Left forelimb (tissue), 1 donor: ENCODE measurements around the gene PM20D1.

Source experiments
- DNase-seq: peaks from one replicate; pipeline ENCODE4 v3.0.0-alpha.2; 2018; ENCODE audit warnings: low spot score

The PM20D1 gene

GRCh38 chr1:205804605-205805004 is 45.3 kb downstream of the PM20D1 start:
- DNase-seq, result no peak

- no peak for DNase-seq
Measured at GRCh38 chr1:205803986-205804385, 45.9 kb downstream of the PM20D1 start.

- no peak for DNase-seq
Measured at GRCh38 chr1:205802060-205802459, 47.9 kb downstream of the PM20D1 start.

- no peak for DNase-seq
Measured at GRCh38 chr1:205800981-205801703, 48.8 kb downstream of the PM20D1 start.

- DNase-seq, result no peak
Measured at GRCh38 chr1:205800427-205800826, 49.5 kb downstream of the PM20D1 start.

GRCh38 chr1:205798577-205798976 is 51.4 kb downstream of the PM20D1 start:
- no peak for DNase-seq

GRCh38 chr1:205797168-205797567 is 52.8 kb downstream of the PM20D1 start:
- no peak for DNase-seq

GRCh38 chr1:205794011-205794730 is 55.8 kb downstream of the PM20D1 start:
- DNase-seq, result no peak

GRCh38 chr1:205792961-205793673 is 56.8 kb downstream of the PM20D1 start:
- no peak for DNase-seq

- DNase-seq, result no peak
Measured at GRCh38 chr1:205792481-205792881, 57.5 kb downstream of the PM20D1 start.

GRCh38 chr1:205791568-205792180 is 58.3 kb downstream of the PM20D1 start:
- no peak for DNase-seq

GRCh38 chr1:205787287-205787916 is 62.5 kb downstream of the PM20D1 start:
- no peak for DNase-seq

GRCh38 chr1:205786601-205787000 is 63.3 kb downstream of the PM20D1 start:
- DNase-seq, result no peak

- DNase-seq, result no peak
Measured at GRCh38 chr1:205785446-205785845, 64.5 kb downstream of the PM20D1 start.

GRCh38 chr1:205783904-205784303 is 66.0 kb downstream of the PM20D1 start:
- DNase-seq, result no peak

- no peak for DNase-seq
Measured at GRCh38 chr1:205783433-205783795, 66.5 kb downstream of the PM20D1 start.

GRCh38 chr1:205782627-205783432 is 67.1 kb downstream of the PM20D1 start:
- no peak for DNase-seq

- DNase-seq, result no peak
Measured at GRCh38 chr1:205780335-205780734, 69.6 kb downstream of the PM20D1 start.
